ENCODE measurements around the gene MS4A4E.

- TF ChIP-seq CTCF (IDR thresholded peaks at IDR 0.05): no peak
- TF ChIP-seq POLR2A (IDR thresholded peaks at IDR 0.05): no peak
These were observed 31.5 kb upstream of the MS4A4E start for GRCh38 chr11:60274416-60274815.

Measured in adrenal gland (tissue), 5 donors.